ENCODE measurements around the gene CCL17.
"Not testable (repeated sequence)": the region's sequence is repeated elsewhere in the genome, so short reads cannot be mapped to it uniquely, and the experiment has no call there.

CCL17 gene

GRCh38 chr16:57403965-57404817 lies at the start of gene CCL17:
Gene CCL17, plus strand, starts transcription at chr16:57404767. Its CDS starts 9,166 bp downstream, at chr16:57413933.
- DNase-seq (ENCODE audit: low read depth in 2 of 2) = no peak

- no peak for DNase-seq (ENCODE audit: low read depth in 2 of 2)
Measured at GRCh38 chr16:57355898-57356414, 48.6 kb upstream of the CCL17 start.

- DNase-seq (ENCODE audit: low read depth in 2 of 2) = no peak
Measured at GRCh38 chr16:57356547-57356946, 48.0 kb upstream of the CCL17 start.

GRCh38 chr16:57357330-57358085 lies 47.1 kb upstream of the CCL17 start:
- DNase-seq (ENCODE audit: low read depth in 2 of 2) = no peak

- no peak for DNase-seq (ENCODE audit: low read depth in 2 of 2)
Measured at GRCh38 chr16:57358086-57358420, 46.5 kb upstream of the CCL17 start.

- DNase-seq (ENCODE audit: low read depth in 2 of 2) = peak in 1 of 2 donors; percentile 13
Measured at GRCh38 chr16:57358527-57359095, 46.0 kb upstream of the CCL17 start, which contains the start of gene CCL22. Gene CCL22, plus strand, starts transcription at chr16:57358783. Its CDS starts 34 bp downstream, at chr16:57358817.

- no peak for DNase-seq (ENCODE audit: low read depth in 2 of 2)
Measured at GRCh38 chr16:57360321-57360935, 44.1 kb upstream of the CCL17 start.

GRCh38 chr16:57361404-57361803 lies 43.2 kb upstream of the CCL17 start:
- DNase-seq (ENCODE audit: low read depth in 2 of 2) = no peak

GRCh38 chr16:57364143-57364542 lies 40.4 kb upstream of the CCL17 start:
- DNase-seq (ENCODE audit: low read depth in 2 of 2) = no peak

GRCh38 chr16:57366544-57367040 lies 38.0 kb upstream of the CCL17 start:
- DNase-seq (ENCODE audit: low read depth in 2 of 2) = no peak

- no peak for DNase-seq (ENCODE audit: low read depth in 2 of 2)
Measured at GRCh38 chr16:57367116-57367752, 37.3 kb upstream of the CCL17 start.

- no peak for DNase-seq (ENCODE audit: low read depth in 2 of 2)
Measured at GRCh38 chr16:57371494-57372371, 32.8 kb upstream of the CCL17 start.

- DNase-seq (ENCODE audit: low read depth in 2 of 2) = no peak
Measured at GRCh38 chr16:57372372-57373116, 32.0 kb upstream of the CCL17 start, which contains the start of gene CX3CL1. Gene CX3CL1, plus strand, starts transcription at chr16:57372490. Its CDS starts 79 bp downstream, at chr16:57372569.

GRCh38 chr16:57373117-57373947 lies 31.2 kb upstream of the CCL17 start:
- no peak for DNase-seq (ENCODE audit: low read depth in 2 of 2)

GRCh38 chr16:57374067-57374534 lies 30.5 kb upstream of the CCL17 start:
- DNase-seq (ENCODE audit: low read depth in 2 of 2) = no peak

- not testable (repeated sequence) for DNase-seq (ENCODE audit: low read depth in 2 of 2)
Measured at GRCh38 chr16:57374925-57375465, 29.6 kb upstream of the CCL17 start.

- DNase-seq (ENCODE audit: low read depth in 2 of 2) = no peak
Measured at GRCh38 chr16:57376313-57376818, 28.2 kb upstream of the CCL17 start.
